ENCODE measurements around the gene SETDB2.

The SETDB2 gene

DNA sequence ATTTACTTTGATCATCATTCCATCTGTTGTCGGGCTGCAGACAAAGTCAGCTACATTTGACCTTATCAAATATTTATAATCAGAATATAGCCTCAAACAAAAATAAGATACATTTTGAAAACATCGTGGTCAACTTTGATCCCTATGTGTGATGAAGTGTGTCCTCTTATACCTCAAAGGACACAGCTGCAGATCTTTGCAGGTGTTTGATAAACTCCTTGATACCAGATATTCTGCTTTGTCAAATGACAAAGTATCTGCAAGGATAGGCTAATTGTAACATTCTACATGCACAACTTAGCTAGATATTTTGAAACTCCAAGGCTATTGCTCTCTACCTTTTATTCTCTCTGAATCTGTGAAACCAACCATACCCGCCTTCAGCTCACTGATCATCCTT is 95.7 kb downstream of the SETDB2 start:
- DNase-seq (ENCODE audit: insufficient read length, low spot score): no peak
- no peak for FAIRE-seq
- TF ChIP-seq, protein P1, sequence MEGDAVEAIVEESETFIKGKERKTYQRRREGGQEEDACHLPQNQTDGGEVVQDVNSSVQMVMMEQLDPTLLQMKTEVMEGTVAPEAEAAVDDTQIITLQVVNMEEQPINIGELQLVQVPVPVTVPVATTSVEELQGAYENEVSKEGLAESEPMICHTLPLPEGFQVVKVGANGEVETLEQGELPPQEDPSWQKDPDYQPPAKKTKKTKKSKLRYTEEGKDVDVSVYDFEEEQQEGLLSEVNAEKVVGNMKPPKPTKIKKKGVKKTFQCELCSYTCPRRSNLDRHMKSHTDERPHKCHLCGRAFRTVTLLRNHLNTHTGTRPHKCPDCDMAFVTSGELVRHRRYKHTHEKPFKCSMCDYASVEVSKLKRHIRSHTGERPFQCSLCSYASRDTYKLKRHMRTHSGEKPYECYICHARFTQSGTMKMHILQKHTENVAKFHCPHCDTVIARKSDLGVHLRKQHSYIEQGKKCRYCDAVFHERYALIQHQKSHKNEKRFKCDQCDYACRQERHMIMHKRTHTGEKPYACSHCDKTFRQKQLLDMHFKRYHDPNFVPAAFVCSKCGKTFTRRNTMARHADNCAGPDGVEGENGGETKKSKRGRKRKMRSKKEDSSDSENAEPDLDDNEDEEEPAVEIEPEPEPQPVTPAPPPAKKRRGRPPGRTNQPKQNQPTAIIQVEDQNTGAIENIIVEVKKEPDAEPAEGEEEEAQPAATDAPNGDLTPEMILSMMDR (IDR thresholded peaks at IDR 0.05; ENCODE audit: insufficient read depth, missing control alignments): no peak

DNA sequence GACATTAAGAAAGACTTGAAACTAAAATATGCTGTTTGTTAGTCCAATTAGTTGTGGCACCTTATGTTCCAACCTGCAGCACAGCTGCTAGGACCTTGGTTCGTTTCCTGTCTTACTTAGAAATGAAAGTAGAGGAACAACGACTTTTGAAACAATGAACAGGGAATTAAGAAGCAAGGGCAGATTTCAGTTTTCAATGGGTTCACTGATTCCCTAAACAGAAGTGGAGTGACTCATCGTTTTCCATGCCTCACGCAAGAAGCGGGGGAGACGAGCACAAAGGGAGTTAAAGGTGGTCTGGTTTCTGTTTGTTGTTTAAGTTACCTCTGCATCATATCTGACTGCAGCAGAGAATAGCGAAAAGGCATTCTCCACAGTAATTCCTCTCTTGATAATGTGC is 96.5 kb downstream of the SETDB2 start:
- TF ChIP-seq, protein P1 (IDR thresholded peaks at IDR 0.05; ENCODE audit: insufficient read depth, missing control alignments): no peak
- DNase-seq (ENCODE audit: insufficient read length, low spot score): no peak
- no peak for FAIRE-seq

DNA sequence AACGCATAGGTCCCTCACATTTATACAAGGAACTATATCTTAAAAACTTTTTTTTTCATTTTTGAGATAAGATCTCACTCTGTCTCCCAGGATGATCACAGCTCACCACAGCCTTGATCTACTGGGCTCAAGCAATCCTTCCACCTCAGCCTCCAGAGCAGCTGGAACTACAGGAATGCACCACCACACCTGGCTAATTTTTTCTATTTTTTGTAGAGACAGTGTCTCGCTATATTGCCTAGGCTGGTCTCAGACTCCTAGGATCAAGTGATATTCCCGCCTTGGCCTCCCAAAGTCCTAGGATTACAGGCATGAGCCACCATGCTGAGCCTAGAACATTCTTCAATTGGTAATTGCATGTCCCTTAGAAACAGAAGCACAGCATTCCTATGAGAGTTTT is 99.6 kb downstream of the SETDB2 start:
- DNase-seq (ENCODE audit: insufficient read length, low spot score): no peak
- no peak for FAIRE-seq
- TF ChIP-seq, protein P1 (IDR thresholded peaks at IDR 0.05; ENCODE audit: insufficient read depth, missing control alignments): no peak
